Brain microvascular endothelial cell (primary cell): ENCODE results near the gene TBL2.
"Not testable (repeated sequence)": the region's sequence is repeated elsewhere in the genome, so short reads cannot be mapped to it uniquely, and the experiment has no call there.

Source experiments
- DNase-seq: peaks from one replicate; pipeline ENCODE4 v3.0.0-alpha.2; 2020
- H3K27ac ChIP-seq: fragments of 250-450 bp; sonication (Bioruptor Pico); 2 replicates; pipeline ENCODE4 v1.5.1; 2020; ENCODE audit warnings: mild to moderate bottlenecking, moderate library complexity
- H3K27me3 ChIP-seq: fragments of 250-450 bp; sonication (Bioruptor Pico); replicated peaks from 2 replicates; pipeline ENCODE4 v1.5.1; 2020; ENCODE audit warnings: mild to moderate bottlenecking
- H3K36me3 ChIP-seq: fragments of 250-450 bp; sonication (Bioruptor Pico); replicated peaks from 2 replicates; pipeline ENCODE4 v1.5.1; 2020; ENCODE audit warnings: mild to moderate bottlenecking
- H3K4me3 ChIP-seq: 2 replicates; pipeline ENCODE4 v1.5.1; 2011; ENCODE audit warnings: low read depth, mild to moderate bottlenecking, control low read depth, low read length, moderate library complexity
- CTCF ChIP-seq: IDR thresholded peaks from 2 replicates; pipeline ENCODE4 v1.5.1; 2011; ENCODE audit warnings: low read depth, mild to moderate bottlenecking, moderate library complexity, low read length, control low read depth, inconsistent platforms; ENCODE audit errors: missing control alignments
- in situ Hi-C: cut with HindIII; loops from 2 replicates; pipeline ENCODE4 v1.10.0; 2017; ENCODE audit warnings: low sequenced_read_pairs, low pct_ligation_motif_present

The TBL2 gene

DNA sequence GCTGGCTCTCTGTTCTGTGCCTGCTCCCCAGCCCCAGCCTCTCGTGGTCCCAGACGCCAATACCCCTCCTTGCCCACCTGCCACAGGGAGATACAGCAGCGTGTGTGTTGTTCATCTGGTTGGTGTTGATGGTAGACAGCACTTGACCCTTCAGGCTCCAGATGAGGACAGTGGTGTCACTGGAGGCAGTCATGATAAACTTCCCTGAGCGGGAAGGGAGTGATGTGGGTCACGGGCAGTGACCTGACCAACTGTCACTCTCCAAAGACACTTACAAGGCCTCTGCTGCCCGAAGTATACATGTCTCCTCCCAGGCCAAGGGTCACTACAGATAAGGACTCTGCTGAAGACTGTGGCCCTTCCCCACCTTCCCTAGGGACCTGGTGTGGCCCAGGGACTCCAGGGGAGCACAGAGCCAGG is 5.6 kb downstream of the TBL2 start:
- in situ Hi-C loops, result no loop called here
- H3K27me3 ChIP-seq, result no peaks in the 10 kb centered on the region
- no peak overlapping the region for H3K27ac ChIP-seq
- peaks cover 65% of the 10 kb centered on the region for H3K36me3 ChIP-seq
- no peak for TF ChIP-seq CTCF
- H3K4me3 ChIP-seq, result no peak overlapping the region
- DNase-seq, result no peak

DNA sequence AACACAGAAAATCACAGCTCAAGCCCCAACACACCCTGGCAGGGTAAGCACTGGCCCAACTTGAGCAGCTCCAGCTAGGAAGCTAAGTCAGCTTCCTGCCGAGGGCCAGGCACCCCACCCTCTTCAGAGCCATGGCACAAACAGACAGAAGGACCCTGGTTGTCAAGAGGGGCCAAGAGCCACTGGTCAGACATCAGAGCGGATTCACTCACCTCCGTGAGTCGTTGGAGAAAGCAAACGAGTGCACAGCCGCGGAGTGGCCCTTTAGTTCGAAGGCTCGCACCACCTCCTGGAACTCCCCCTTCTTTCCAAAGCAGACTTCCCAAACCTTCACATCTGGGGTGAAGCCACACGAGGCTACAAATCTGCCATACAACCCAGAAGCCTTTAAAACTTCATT is 7.4 kb downstream of the TBL2 start:
- DNase-seq, result no peak
- H3K27me3 ChIP-seq, result no peaks in the 10 kb centered on the region
- in situ Hi-C loops, result no loop called here
- peaks cover 65% of the 10 kb centered on the region for H3K36me3 ChIP-seq
- H3K4me3 ChIP-seq, result no peak overlapping the region
- H3K27ac ChIP-seq, result no peak overlapping the region
- no peak for TF ChIP-seq CTCF

DNA sequence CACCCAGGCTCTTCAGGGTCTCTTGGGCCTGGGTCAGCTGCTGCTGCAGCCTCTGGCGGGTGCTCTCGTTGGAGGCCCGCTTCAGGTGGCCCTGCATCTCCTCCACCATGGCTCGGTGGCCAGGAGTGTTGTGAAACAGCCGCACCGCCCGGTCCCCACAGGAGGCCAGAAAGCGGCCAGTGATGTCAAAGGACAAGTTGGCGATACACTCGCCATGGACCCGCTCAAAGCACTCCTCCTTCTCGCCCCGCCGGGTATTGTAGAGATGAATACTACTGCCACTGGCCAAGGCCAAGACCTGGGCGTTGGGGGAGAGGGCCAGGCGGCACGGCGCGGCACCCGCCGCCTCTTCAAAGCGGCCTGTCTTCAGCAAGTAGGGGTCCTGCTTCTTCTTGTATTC is 7.9 kb downstream of the TBL2 start:
- in situ Hi-C loops, result no loop called here
- TF ChIP-seq CTCF, result no peak
- H3K36me3 ChIP-seq, result peaks cover 62% of the 10 kb centered on the region
- no peak overlapping the region for H3K27ac ChIP-seq
- DNase-seq, result no peak
- H3K4me3 ChIP-seq, result no peak overlapping the region
- no peaks in the 10 kb centered on the region for H3K27me3 ChIP-seq

- peaks cover 53% of the 10 kb centered on the region for H3K36me3 ChIP-seq
- H3K4me3 ChIP-seq, result no peak overlapping the region
- no peak for DNase-seq
- no peak for TF ChIP-seq CTCF
- H3K27ac ChIP-seq, result no peak overlapping the region
- in situ Hi-C loops, result no loop called here
- no peaks in the 10 kb centered on the region for H3K27me3 ChIP-seq
Observed at GRCh38 chr7:73569042-73569608, 9.3 kb downstream of the TBL2 start.

- no peak for DNase-seq
- H3K27me3 ChIP-seq, result no peaks in the 10 kb centered on the region
- TF ChIP-seq CTCF, result no peak
- peaks cover 42% of the 10 kb centered on the region for H3K36me3 ChIP-seq
- no peak overlapping the region for H3K4me3 ChIP-seq
- H3K27ac ChIP-seq, result no peak overlapping the region
- in situ Hi-C loops, result no loop called here
Observed at GRCh38 chr7:73567846-73568685, 10.3 kb downstream of the TBL2 start.

DNA sequence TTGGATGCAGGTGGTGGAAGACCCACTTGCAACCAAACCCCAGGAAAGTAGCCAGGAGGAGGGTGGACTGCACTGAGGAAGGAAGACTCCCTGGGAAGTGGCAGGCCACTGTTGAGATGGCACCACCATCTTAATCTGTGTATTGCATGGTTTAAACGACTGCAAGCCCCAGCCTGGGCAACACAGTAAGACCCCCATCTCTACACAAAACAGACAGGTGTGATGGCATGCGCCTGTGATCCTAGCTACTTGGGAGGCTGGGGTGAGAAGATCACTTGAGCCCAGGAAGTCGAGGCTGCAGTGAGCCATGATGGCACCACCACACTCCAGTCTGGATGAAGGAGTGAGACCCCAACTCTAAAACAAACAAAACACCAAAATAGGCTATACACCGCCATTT is 11.2 kb downstream of the TBL2 start:
- no peak for TF ChIP-seq CTCF
- DNase-seq, result no peak
- H3K36me3 ChIP-seq, result peaks cover 33% of the 10 kb centered on the region
- in situ Hi-C loops, result no loop called here
- no peak overlapping the region for H3K27ac ChIP-seq
- no peaks in the 10 kb centered on the region for H3K27me3 ChIP-seq
- no peak overlapping the region for H3K4me3 ChIP-seq

DNA sequence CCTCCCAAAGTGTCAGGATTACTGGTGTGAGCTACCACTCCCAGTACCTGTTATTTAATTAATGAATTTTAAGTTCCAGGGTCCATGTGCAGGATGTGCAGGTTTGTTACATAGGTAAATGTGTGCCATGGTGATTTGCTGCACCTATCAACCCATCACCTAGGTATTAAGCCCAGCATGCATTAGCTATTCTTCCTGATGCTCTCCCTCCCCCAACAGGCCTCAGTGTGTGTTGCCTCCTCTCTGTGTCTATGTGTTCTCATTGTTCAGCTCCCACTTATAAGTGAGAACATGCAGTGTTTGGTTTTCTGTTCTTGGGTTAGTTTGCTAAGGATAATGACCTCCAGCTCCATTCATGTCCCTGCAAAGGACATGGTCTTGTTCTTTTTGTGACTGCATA is 11.9 kb downstream of the TBL2 start:
- H3K4me3 ChIP-seq, in situ Hi-C loops, DNase-seq, H3K27ac ChIP-seq, H3K27me3 ChIP-seq: not testable (repeated sequence)
- peaks cover 26% of the 10 kb centered on the region for H3K36me3 ChIP-seq
